CD14-positive monocyte (primary cell): ENCODE data around the gene GLDC. TPM values are rescaled to one million over a fixed set of nuclear protein-coding genes. Genes with fewer than 3 reads are reported as not detected.

Experiments
- DNase-seq, 3 donors: peaks; one replicate each; pipeline ENCODE4 v3.0.0-alpha.2; 2011 to 2022
- H2AFZ ChIP-seq: 2 replicates; pipeline ENCODE4 v1.6.0; 2012; ENCODE audit warnings: mild to moderate bottlenecking, low read depth, low read length, inconsistent platforms; ENCODE audit not compliant: insufficient read depth, poor library complexity, severe bottlenecking
- H3K27ac ChIP-seq, 2 donors: 1 replicate in 1 of 2; 2 replicates in 1 of 2; pipeline ENCODE4 v1.5.1; 2012 to 2013; ENCODE audit warnings: low read length in 2 of 2, control low read depth in 1 of 2, inconsistent platforms in 1 of 2, low read depth in 1 of 2, mild to moderate bottlenecking in 1 of 2
- H3K27me3 ChIP-seq, 2 donors: one replicate each; pipeline versions ENCODE4 v1.6.0 to v1.6.1; 2011 to 2013; ENCODE audit warnings: low read length in 2 of 2; ENCODE audit not compliant: control insufficient read depth in 2 of 2, insufficient read depth in 2 of 2
- H3K36me3 ChIP-seq, 2 donors: replicated peaks in 1 of 2; 1 replicate in 1 of 2; 2 replicates in 1 of 2; pipeline versions ENCODE4 v1.5.1 to v1.6.1; 2012 to 2013; ENCODE audit warnings: low read length in 2 of 2, control low read depth in 1 of 2, inconsistent platforms in 1 of 2, mild to moderate bottlenecking in 1 of 2; ENCODE audit not compliant: insufficient read depth in 2 of 2, control insufficient read depth in 1 of 2
- H3K4me1 ChIP-seq, 2 donors: 1 replicate in 1 of 2; 2 replicates in 1 of 2; pipeline versions ENCODE4 v1.5.1 to v1.6.1; 2012 to 2013; ENCODE audit warnings: low read length in 2 of 2, control low read depth in 1 of 2, inconsistent platforms in 1 of 2, mild to moderate bottlenecking in 1 of 2, moderate library complexity in 1 of 2; ENCODE audit not compliant: insufficient read depth in 2 of 2, control insufficient read depth in 1 of 2
- H3K4me2 ChIP-seq: replicated peaks from 2 replicates; pipeline ENCODE3; 2012; ENCODE audit warnings: low read length, moderate library complexity, mild to moderate bottlenecking; ENCODE audit not compliant: poor library complexity, severe bottlenecking; ENCODE audit errors: extremely low read depth
- H3K4me3 ChIP-seq, 3 experiments: fragments of 200-600 bp in 1 of 3; sonication (generic) in 1 of 3; replicated peaks in 1 of 3; 1 replicate in 2 of 3; 2 replicates in 1 of 3; pipeline ENCODE4 v1.5.1; 2011 to 2013; ENCODE audit warnings: low read length in 3 of 3, mild to moderate bottlenecking in 3 of 3, control low read depth in 2 of 3, low read depth in 2 of 3, inconsistent platforms in 1 of 3, moderate library complexity in 1 of 3
- H3K79me2 ChIP-seq: 2 replicates; pipeline ENCODE4 v1.6.0; 2012; ENCODE audit warnings: mild to moderate bottlenecking, control low read depth, inconsistent platforms, low read length, moderate library complexity; ENCODE audit not compliant: insufficient read depth
- H3K9ac ChIP-seq: 2 replicates; pipeline ENCODE4 v1.6.0; 2017; ENCODE audit warnings: low read length, mild to moderate bottlenecking; ENCODE audit not compliant: insufficient read depth, poor library complexity, severe bottlenecking
- H3K9me3 ChIP-seq, 2 donors: replicated peaks in 1 of 2; 1 replicate in 1 of 2; 2 replicates in 1 of 2; pipeline versions ENCODE4 v1.5.1 to v1.6.1; 2012 to 2013; ENCODE audit warnings: low read length in 2 of 2, control low read depth in 1 of 2; ENCODE audit not compliant: control insufficient read depth in 1 of 2, insufficient read depth in 1 of 2
- H4K20me1 ChIP-seq: 2 replicates; pipeline ENCODE4 v1.6.0; 2012; ENCODE audit warnings: mild to moderate bottlenecking, low read length, control low read depth, moderate library complexity; ENCODE audit not compliant: insufficient read depth
- H3K27ac Mint-ChIP-seq, 7 donors: one replicate each; pipeline ENCODE4 v1.8.0; 2020; ENCODE audit warnings: mild to moderate bottlenecking in 7 of 7, mixed read lengths in 7 of 7, moderate library complexity in 6 of 7, inconsistent platforms in 2 of 7
- H3K27me3 Mint-ChIP-seq, 3 donors: one replicate each; pipeline ENCODE4 v1.8.0; 2021 to 2022; ENCODE audit warnings: low read depth in 3 of 3, mild to moderate bottlenecking in 3 of 3, mixed read lengths in 3 of 3, moderate library complexity in 3 of 3, inconsistent platforms in 1 of 3
- H3K36me3 Mint-ChIP-seq, 2 donors: one replicate each; pipeline ENCODE4 v1.8.0; 2020; ENCODE audit warnings: mixed read lengths in 2 of 2, inconsistent platforms in 1 of 2, mild to moderate bottlenecking in 1 of 2
- H3K4me1 Mint-ChIP-seq: one replicate; pipeline ENCODE4 v1.8.0; 2020; ENCODE audit warnings: mild to moderate bottlenecking, mixed read lengths
- H3K4me3 Mint-ChIP-seq, 2 donors: one replicate each; pipeline ENCODE4 v1.8.0; 2020; ENCODE audit warnings: mild to moderate bottlenecking in 2 of 2, mixed read lengths in 2 of 2, moderate library complexity in 1 of 2
- H3K9me3 Mint-ChIP-seq, 7 donors: one replicate each; pipeline ENCODE4 v1.8.0; 2020 to 2022; ENCODE audit warnings: mixed read lengths in 7 of 7, mild to moderate bottlenecking in 6 of 7, moderate library complexity in 6 of 7, inconsistent platforms in 2 of 7
- CTCF ChIP-seq: fragments of 200-600 bp; IDR thresholded peaks from one replicate; pipeline ENCODE4 v1.8.0; 2022; ENCODE audit warnings: antibody characterized with exemption, mild to moderate bottlenecking
- WGBS: methylation state at CpG from one replicate; pipeline ENCODE4 v1.1.5; 2013; ENCODE audit warnings: missing lambda C conversion rate; ENCODE audit not compliant: insufficient coverage; 5-methylcytosine and 5-hydroxymethylcytosine counted together
- intact Hi-C, 2 donors: fragments of 100-400 bp; cut with micrococcal nuclease; formaldehyde crosslinking; loops; one replicate each; pipeline versions ENCODE4 v1.15.0 to v1.15.1; 2023
- polyA plus RNA-seq, 3 donors: library from polyadenylated mRNA; depleted of rRNA in 1 of 3; unstranded in 2 of 3; stranded (reverse) in 1 of 3; fragments of 300-500 nt in 2 of 3; fragments of >200 nt in 1 of 3; fragmentation: Illumina TruSeq in 2 of 3; gene quantifications; 1 replicate in 2 of 3; 2 replicates in 1 of 3; pipeline ENCODE4 v1.2.3, GENCODE V29; 2012 to 2021

The GLDC gene
- polyA plus RNA-seq, 3 donors = not detected

- H3K36me3 ChIP-seq = no peaks in the 10 kb centered on the region
- TF ChIP-seq CTCF = no peak
- intact Hi-C loops = no loop called here
- Mint-ChIP-seq H3K4me3 (no peak overlapping the region), H3K9me3 (no peaks in the 10 kb centered on the region), H3K27me3 (peaks cover 3 to 10% (median 3%) of the 10 kb centered on the region in 3 donors), H3K36me3 (no peaks in the 10 kb centered on the region), H3K27ac (no peak overlapping the region), H3K4me1 (no peaks in the 10 kb centered on the region)
- no peaks in the 10 kb centered on the region for H3K4me1 ChIP-seq
- H3K9me3 ChIP-seq = no peaks in the 10 kb centered on the region
- no peaks in the 10 kb centered on the region for H3K79me2 ChIP-seq
- no peak overlapping the region for H3K4me3 ChIP-seq
- H3K4me2 ChIP-seq = no peak overlapping the region
- 54% methylated on average over 3 of the region's 4 CpGs for WGBS
- H3K9ac ChIP-seq = no peak overlapping the region
- H4K20me1 ChIP-seq = no peaks in the 10 kb centered on the region
- H3K27ac ChIP-seq = no peak overlapping the region
- no peak for DNase-seq
- no peak overlapping the region for H2AFZ ChIP-seq
- H3K27me3 ChIP-seq = no peaks in the 10 kb centered on the region
These were observed 70.0 kb downstream of the GLDC start for GRCh38 chr9:6575324-6576034.

DNA sequence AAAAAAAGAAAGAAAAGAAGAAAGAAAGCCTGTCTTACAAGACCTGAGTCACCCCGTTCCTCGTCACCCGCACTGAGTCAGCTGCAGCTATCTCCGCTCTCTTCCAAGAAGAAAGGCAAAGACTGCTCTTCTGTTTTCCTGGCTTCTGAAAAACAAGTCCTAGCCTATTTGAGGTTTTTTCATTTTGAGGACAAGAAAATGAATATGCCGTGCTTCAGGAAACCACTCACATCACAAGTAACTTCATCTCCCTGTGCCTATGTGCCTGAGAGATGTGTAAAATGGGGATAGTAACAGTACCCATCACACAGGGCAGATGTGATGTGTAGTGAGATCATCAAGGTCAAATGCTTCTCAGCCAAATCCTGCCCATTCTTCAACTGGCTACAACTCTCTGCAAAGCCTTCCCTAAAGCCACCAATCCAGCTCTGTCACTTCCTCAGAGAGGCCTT is 78.4 kb downstream of the GLDC start:
- H3K27me3 Mint-ChIP-seq = peaks cover 2 to 3% (median 2%) of the 10 kb centered on the region in 3 donors
- H3K36me3 ChIP-seq = no peaks in the 10 kb centered on the region
- peaks cover 41% of the 10 kb centered on the region for H3K4me1 Mint-ChIP-seq
- no peaks in the 10 kb centered on the region for H3K9me3 ChIP-seq
- peaks cover 15 to 36% of the 10 kb centered on the region in 2 donors for H3K4me1 ChIP-seq
- H3K4me3 Mint-ChIP-seq = no peak overlapping the region
- no peaks in the 10 kb centered on the region for H3K79me2 ChIP-seq
- peak overlapping the region in 4 of 7 donors; percentile 15 to 77 (median 49) for H3K27ac Mint-ChIP-seq
- H3K4me3 ChIP-seq = no peak overlapping the region
- H3K36me3 Mint-ChIP-seq = no peaks in the 10 kb centered on the region
- no peaks in the 10 kb centered on the region for H4K20me1 ChIP-seq
- H3K27ac ChIP-seq = no peak overlapping the region
- no peak overlapping the region for H2AFZ ChIP-seq
- peak in 2 of 3 donors; percentile 30 to 53 for DNase-seq
- no peak for TF ChIP-seq CTCF
- no peak overlapping the region for H3K9ac ChIP-seq
- no peaks in the 10 kb centered on the region for H3K9me3 Mint-ChIP-seq
- intact Hi-C loops = loop anchor here in 1 of 2 donors (5.0 kb wide), 1 partner anchor 210 kb away; no protein-coding TSS in a partner anchor
- no peaks in the 10 kb centered on the region for H3K27me3 ChIP-seq
- no peak overlapping the region for H3K4me2 ChIP-seq
- 67% methylated on average over 3 of the region's 5 CpGs for WGBS
